ENCODE data around the gene NSF. TPM values are rescaled to one million over a fixed set of nuclear protein-coding genes. Genes with fewer than 3 reads are reported as not detected.
"Not testable (repeated sequence)": the region's sequence is repeated elsewhere in the genome, so short reads cannot be mapped to it uniquely, and the experiment has no call there.

NSF gene
- total RNA-seq, 1 donor from 2014 or later, result 44.7 TPM

DNA sequence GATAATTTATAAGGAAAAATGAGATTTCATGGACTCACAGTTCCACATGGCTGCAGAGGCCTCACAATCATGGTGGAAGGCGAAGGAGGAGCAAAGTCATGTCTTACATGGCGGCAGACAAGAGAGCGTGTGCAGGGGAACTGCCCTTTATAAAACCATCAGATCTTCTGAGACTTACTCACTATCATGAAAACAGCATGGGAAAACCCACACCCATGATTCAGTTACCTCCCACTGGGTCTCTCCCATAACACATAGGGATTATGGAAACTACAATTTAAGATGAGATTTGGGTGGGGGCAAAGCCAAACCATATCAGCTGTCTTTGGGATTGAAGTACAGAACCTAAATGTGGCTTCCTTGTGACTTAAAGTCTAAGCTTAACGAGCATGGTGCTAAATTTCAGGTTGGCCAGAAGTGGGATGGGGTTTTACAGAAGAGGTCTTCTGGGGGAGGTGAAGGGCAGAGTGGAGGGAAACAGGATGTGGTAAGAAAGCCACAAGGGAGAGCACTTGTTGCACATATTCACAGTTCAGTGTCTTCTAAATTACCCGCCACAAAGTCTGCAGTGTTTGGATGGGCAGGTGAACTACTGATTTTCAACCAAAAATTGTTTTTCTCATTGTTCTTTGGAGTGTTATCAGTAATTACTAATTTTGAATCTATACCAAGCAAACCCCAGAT lies 38.4 kb downstream of the NSF start:
- DNase-seq (ENCODE audit: low spot score), result not testable (repeated sequence)

- DNase-seq (ENCODE audit: low spot score), result not testable (repeated sequence)
These were observed 41.7 kb downstream of the NSF start for GRCh38 chr17:46632146-46632545.

- not testable (repeated sequence) for DNase-seq (ENCODE audit: low spot score)
These were observed 44.4 kb downstream of the NSF start for GRCh38 chr17:46634844-46635243.

GRCh38 chr17:46641861-46642656 lies 51.6 kb downstream of the NSF start:
- DNase-seq (ENCODE audit: low spot score), result not testable (repeated sequence)

DNA sequence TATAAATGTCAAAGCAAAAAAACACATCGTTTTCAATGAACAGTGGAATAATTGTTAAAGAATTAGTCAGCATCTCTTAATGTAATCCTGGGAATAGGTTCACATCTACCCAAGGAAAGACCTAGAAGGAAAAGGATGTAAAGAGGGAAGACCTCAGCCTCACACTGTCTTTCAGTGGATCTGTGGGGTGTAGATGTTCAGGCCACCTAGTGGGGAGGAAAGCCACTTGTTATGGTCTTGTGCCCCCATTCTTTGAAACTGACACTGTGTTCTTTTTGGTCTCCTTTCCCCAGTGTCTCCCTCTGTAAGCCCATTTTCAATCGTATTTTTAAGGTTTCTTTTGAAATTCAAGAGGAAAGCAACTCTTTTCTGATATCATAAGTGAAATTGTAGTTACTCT lies 56.8 kb downstream of the NSF start:
- DNase-seq (ENCODE audit: low spot score), result not testable (repeated sequence)

GRCh38 chr17:46647688-46648278 lies 57.3 kb downstream of the NSF start:
- DNase-seq (ENCODE audit: low spot score), result not testable (repeated sequence)

DNA sequence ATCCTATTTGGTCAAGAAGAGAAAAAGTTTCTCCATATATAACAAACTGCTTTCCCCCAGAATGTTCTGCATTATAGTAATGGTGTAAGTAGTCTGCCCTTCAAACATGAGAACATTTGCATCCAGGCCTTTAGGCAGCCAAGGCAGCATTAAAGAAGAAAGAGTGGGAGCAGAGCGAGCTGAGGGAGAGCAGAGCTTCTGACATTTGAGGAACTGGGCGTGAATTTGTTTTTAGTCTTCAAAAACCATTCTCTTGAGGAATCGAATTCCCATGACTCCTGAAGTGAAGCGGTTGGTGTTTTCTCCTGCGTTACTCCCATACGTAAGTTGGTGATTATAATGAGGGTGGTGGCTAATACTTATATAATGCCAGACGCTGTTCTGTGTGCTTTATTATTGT lies 58.8 kb downstream of the NSF start:
- DNase-seq (ENCODE audit: low spot score), result not testable (repeated sequence)

DNA sequence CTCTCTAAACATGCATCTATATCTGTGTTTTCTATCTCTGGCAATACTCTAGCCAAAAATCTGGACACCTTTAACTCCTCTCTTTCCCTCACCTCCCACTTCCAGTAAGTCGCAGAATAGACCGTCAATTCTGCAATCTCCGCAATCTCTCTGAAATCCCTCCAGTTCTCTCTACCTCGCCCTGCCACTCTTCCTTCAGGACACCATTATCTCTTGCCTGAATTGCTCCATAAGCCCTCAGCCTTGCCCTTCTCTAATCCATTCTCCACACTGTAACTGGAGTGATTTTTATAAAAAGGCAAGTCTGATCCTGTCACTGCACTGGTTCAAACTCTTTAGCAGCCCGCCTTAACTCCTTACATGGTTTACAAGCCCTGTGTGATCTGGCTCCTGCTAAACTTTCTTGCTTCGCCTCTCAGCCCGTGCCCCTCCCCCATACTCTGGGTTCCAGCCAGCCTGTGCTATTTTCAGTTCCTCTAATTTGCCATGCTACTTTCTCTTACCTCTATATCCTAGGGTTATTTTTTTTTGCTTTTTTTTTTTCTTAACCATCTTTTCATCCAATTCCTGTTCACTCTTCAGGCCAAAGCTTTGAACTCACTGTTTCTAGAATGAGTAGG lies 61.7 kb downstream of the NSF start:
- DNase-seq (ENCODE audit: low spot score), result not testable (repeated sequence)

- DNase-seq (ENCODE audit: low spot score), result not testable (repeated sequence)
These were observed 67.8 kb downstream of the NSF start for GRCh38 chr17:46658235-46658634.

GRCh38 chr17:46659702-46660101 lies 69.2 kb downstream of the NSF start:
- not testable (repeated sequence) for DNase-seq (ENCODE audit: low spot score)

- not testable (repeated sequence) for DNase-seq (ENCODE audit: low spot score)
These were observed 72.7 kb downstream of the NSF start for GRCh38 chr17:46663123-46663522.

DNA sequence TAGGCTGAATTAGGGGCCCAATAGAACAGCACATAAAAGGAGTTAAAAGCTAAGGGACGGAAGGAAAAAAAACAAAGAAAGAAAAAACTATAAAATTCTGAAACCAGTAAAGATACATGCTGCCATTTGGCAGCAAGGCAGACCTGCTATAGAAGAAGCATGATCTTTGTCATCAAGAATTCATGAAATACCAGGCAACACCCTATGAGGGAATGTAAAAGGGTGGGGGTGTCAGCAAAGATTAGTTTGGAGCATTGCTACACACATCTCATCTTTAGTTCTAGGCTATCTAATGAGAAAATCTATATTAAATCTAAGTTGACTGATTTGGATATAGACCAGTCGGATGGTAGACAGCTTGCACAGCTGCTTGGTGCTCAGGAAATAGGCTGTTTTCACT lies 73.1 kb downstream of the NSF start:
- DNase-seq (ENCODE audit: low spot score), result not testable (repeated sequence)

DNA sequence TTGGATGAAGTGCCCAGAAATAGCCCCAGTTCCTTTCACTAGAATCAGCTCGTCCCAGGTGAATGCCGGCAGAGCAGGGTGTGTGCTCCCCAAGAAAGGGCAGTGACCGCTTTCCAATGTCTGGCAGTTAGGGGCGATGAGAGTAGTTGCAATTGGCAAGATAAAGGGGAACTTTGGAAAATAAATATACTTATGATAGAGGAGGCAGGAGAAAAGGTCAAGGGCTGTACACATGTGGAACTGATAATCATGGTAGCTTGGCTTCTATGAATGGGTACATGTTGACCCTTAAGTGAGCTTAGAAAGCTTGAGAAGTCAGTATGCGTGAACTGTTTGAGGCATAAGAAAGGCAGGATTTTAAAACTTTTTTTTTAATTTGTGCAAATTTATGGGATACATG lies 75.5 kb downstream of the NSF start:
- DNase-seq (ENCODE audit: low spot score), result not testable (repeated sequence)

DNA sequence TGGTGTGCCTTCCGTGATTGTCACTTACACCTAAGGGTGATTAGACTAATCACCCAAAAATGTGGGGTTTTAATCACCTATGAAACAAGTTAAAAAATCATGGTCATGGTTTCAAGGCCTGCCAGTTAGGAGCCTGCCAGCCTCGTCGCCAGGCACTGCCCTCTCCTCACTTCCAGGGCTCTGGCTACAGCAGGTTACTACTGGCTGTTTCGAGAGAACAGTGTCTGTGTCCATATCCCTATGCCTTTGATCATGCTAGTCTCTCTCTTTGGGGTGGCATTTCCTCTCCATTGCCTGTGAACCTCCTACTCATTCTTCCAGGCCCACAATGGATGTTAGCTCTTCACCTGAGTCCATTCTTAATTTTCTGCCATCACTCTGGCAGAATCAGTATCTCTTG lies 80.3 kb downstream of the NSF start:
- not testable (repeated sequence) for DNase-seq (ENCODE audit: low spot score)

DNA sequence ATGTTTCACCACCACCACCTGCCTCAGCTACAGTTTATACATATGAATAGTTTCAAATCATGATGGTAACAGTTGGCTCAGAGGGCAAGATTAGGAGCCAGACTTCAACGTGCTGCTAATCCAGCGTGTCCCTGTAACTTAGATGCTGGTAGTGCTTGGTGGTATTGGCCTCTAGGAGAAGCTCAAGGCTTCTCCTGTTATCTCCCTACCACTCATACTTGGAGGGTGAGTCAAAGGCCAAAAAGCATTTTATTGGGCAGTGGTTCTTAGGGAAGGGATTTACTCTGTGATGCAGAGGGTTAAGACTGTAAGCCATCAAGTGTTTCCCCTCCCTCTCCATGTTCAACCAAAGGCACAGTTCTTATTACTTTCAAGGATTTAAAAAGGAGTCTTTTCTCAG lies 82.3 kb downstream of the NSF start:
- DNase-seq (ENCODE audit: low spot score), result not testable (repeated sequence)

GRCh38 chr17:46677819-46678218 lies 87.3 kb downstream of the NSF start:
- DNase-seq (ENCODE audit: low spot score), result not testable (repeated sequence)

DNA sequence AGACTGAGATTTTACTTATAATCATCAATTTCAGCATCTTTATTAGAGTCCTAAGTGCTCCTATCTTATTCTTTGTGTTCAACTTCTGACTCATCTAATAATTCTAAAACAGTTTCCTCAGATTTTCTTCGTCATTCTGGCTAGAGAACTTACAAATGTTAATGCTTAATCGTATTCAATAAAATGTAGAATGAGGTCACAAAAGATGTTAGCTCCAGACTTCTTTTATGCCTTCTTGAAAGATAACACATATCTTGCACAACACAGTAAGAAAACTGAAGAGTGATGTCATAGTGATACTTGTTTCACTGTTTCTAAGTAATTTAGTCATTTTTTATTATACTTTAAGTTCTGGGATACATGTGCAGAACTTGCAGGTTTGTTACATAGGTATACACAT lies 93.2 kb downstream of the NSF start:
- not testable (repeated sequence) for DNase-seq (ENCODE audit: low spot score)

DNA sequence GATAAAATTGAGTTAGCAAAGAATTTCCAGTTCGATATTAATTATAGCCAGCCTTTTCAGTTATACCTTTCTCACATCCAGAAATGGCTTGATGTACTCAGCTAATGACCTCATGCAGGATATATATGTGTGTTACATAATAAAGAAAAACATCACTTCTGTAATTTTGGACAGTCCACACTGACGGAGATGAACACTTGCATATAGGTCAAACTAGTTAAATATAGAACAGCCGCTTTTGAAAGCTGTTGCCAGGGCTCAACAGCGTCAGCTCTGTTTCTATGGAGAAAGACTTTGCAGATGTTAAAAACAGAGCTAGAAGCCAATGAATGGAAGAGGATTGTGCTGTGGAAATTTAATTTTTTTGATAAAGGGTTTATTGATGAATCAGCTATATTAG lies 94.8 kb downstream of the NSF start:
- DNase-seq (ENCODE audit: low spot score), result not testable (repeated sequence)

DNA sequence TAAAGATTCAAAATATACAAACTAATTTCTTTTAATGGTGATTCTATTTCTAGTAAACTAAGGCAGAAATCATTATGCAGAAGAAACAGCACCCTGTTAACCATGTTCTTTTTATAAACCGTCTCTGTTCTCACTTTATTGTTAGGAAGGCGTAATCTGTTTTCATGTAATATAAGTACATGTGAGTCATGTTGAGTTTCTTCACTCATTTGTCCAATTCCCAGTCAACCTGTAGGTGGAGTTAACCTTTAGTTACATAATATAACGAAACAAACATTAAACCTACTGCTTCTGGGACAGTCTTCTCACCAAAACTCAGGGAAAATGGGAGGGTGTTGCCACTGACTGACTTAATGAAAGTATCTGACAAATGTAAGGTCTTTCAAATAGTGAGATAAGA lies 101.7 kb downstream of the NSF start:
- DNase-seq (ENCODE audit: low spot score), result not testable (repeated sequence)

DNA sequence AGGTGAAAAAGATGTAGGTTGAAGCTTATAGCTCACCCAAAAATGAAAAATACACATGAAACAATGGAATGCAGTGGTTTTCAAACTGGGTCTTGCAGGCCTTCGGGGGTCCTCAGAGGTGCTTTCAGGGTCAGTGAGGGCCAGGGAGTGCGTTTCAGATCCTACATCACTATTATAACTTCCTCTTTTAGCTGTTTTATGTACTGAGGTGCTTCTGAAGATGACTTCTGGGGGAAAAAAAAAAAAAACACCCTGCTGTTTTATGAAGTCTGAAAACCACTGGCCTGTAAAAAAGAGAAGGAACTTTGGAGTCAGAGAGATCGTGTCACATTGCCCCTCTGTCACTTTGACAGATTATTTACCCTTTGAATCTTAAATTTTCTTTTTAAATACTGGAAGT lies 102.8 kb downstream of the NSF start:
- DNase-seq (ENCODE audit: low spot score), result not testable (repeated sequence)

DNA sequence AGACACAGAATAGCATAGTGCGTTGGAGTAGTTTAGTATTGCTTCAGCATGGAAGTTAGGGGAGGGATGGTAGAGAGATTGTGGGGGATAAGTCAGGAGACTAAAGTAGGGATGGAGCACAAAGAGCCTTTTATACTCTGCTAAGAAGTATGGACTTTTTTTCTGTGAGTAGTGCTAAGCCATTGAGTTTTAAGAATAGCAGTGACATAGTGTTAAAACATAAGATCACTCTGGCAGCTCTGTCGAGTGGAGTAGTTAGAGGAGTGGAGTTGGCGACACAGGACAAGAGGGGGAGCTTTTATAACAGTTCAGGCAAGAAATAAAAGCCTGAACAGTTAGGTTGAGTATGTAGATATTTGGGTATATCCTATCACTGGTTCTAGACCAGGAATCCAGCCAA lies 106.1 kb downstream of the NSF start:
- not testable (repeated sequence) for DNase-seq (ENCODE audit: low spot score)

DNA sequence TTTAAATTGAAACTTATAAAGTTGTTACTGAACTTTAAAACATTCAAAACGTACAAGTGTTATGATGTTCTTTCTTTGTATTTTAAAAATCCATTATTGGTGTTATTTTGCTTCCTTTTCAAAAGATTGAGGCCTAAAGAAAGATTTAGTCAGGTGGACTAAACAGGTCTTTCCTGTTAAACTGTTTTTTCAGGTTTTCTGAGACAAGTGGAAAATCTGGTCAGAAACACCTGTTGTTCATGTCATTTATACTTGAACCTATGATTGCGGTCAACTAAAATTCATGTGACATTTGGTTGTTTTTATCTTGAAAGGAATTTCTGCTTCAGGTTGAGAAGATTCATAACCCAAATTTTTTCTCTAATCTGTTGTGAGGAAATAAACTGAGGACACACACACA lies 108.5 kb downstream of the NSF start:
- DNase-seq (ENCODE audit: low spot score), result not testable (repeated sequence)

Measured in mucosa of gallbladder (tissue), 1 donor.